Measurements from ENCODE around the gene GM2A.
A peak's percentile ranks its signal among the peaks of the same experiment; 100 is the strongest.

The GM2A gene

DNA sequence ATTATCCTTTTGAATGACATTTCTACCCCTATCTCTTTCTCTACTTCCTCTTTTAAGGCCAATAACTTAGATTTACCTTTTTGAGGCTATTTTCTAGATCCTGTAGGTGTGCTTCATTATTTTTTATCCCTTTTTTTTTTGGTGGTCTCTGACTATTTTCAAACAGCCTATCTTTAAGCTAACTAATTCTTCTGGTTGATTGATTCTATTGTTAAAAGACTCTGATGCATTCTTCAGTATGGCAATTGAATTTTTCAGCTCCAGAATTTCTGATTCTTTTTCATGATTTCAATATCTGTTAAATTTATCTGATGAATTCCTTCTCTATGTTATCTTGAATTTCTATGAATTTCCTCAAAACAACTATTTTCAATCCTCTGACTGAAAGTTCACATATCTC is 57.9 kb downstream of the GM2A start:
- no peak overlapping the region for H3K27ac ChIP-seq
- TF ChIP-seq, protein P1, sequence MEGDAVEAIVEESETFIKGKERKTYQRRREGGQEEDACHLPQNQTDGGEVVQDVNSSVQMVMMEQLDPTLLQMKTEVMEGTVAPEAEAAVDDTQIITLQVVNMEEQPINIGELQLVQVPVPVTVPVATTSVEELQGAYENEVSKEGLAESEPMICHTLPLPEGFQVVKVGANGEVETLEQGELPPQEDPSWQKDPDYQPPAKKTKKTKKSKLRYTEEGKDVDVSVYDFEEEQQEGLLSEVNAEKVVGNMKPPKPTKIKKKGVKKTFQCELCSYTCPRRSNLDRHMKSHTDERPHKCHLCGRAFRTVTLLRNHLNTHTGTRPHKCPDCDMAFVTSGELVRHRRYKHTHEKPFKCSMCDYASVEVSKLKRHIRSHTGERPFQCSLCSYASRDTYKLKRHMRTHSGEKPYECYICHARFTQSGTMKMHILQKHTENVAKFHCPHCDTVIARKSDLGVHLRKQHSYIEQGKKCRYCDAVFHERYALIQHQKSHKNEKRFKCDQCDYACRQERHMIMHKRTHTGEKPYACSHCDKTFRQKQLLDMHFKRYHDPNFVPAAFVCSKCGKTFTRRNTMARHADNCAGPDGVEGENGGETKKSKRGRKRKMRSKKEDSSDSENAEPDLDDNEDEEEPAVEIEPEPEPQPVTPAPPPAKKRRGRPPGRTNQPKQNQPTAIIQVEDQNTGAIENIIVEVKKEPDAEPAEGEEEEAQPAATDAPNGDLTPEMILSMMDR (conservative IDR thresholded peaks at IDR 0.05): no peak

DNA sequence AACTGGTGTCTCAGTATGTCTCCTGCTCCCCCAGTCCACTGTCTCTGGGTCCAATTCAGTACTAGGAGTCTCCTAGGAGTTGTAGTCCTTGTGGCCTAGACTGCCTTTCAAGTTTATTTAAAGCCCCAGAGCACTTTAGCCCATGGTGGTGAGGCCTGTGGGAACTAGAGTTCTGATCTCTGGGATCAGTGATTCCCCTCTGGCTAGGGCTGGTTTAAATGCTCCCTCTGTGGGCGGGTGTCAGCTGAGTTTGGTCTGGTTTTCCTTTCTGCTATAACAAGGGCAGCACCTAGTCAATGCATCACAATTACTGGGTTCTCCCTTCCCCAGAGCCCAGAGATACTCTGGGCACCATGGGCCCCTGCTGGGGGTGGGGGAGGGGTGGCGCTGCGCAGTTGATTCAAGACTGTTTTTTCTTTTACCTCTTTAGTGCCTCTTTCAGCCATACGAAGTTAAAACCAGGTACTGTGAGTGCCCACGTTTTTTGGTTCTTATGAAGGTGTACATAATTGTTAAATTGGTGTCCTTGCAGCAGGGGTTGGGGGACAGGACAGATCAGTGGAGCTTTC is 59.9 kb downstream of the GM2A start:
- H3K27ac ChIP-seq: no peak overlapping the region
- TF ChIP-seq, protein P1 (conservative IDR thresholded peaks at IDR 0.05): no peak

DNA sequence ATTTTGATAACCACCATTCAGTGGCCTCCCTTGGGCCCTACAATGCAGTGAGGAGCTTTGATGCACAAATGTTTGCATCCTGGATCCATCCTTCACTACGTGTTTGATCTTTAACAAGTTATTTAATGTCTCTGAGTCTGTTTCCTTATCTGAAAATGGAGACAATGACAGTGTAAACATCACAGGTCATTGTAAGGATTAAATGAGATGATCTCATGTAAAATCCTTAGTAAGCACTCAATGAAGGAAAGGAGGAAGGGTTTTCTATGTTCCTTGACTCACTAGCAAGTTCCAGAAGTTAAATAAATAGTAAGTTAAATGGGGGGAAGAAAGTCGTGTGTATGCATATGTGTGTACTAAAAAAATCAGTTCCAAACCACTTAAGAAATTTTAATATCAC is 60.4 kb downstream of the GM2A start:
- H3K27ac ChIP-seq: no peak overlapping the region
- TF ChIP-seq, protein P1 (conservative IDR thresholded peaks at IDR 0.05): no peak

DNA sequence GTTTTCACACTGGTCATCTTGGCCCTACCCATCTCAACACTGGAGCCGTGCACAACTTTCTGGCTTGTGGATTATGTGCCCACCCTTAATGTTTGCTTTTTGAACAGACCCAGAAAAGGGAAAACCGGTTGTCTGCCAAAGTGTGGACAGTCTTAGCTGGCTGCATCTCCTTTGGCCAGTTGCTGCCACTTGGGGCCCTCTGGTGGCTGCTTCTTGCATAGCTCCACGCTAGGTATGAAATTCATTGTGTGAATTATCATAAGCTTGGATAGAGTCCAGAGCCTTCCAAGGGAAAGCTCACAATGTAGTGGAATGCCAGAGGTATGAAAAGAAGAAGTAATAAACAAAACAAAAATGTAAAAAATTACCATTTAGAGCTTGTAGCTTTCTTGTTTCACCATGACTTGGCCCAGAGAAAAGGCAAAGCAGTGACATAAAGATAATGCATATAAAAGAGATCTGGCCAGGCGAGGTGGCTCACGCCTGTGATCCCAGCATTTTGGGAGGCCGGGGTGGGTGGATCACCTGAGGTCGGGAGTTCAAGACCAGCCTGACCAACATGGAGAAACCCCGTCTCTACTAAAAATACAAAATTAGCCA is 63.1 kb downstream of the GM2A start:
- H3K27ac ChIP-seq: no peak overlapping the region; the same call in 1 of the 2 replicates
- TF ChIP-seq, protein P1 (conservative IDR thresholded peaks at IDR 0.05): peak; percentile 98

DNA sequence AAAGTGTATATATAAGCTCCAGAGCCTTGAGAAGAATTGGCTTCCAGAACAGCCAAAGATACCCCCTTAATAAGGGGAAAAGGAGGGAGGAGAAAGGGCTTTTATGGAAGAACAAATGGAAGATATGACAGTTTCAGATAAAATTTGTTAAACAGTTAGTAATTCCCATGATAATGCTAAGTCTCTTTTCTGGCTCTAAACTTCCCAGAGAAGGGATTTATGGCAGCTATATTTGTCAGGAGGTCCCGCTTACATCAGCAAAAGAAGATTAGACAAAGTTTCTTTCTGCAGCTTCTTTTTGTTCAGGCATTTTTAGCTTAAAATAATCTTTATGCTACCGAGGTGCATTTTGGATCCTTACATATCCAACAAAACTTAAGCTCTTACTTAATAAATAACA is 64.9 kb downstream of the GM2A start:
- TF ChIP-seq, protein P1 (conservative IDR thresholded peaks at IDR 0.05): no peak
- no peak overlapping the region for H3K27ac ChIP-seq

DNA sequence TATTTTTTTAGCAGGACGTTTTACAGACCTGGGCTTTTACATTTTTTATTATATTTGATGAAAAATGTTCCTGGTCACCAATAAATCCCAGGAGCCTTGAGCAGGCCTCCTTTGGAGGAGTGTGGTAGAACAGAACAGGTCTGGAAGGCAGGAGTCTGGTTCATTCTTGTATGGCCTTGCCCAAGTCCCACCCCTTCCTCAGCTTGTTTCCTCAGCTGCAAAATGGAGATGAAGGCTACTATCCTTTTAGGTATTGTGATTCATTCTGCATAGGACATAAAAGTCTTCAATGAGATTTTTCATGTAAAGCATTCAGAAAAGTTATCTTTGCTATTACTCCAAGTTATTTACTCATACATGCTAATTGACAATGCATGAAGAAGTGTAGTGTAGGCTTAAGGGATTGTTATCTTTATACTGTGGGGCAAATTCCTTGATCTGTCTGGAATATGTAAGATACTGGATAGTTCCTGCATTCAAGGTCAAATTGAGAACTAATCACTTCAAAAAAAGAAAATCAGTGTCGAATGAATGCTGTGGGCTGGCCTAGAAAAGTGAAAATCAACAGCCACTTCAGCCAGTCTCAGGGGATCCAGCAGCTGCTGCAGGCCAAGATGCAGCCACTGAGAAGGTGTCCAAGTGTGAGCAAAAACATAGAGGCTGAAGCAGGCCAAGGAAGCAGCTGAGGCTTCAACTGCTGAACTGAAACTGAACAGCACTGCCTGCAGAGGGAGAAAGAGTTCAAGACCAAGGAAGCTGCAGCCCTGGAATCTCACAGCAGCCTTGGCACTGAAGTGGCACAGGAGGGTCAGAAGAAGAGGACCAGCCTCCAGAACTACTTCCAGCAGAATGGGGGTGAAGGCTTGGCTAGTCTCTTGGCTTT is 66.1 kb downstream of the GM2A start:
- TF ChIP-seq, protein P1 (conservative IDR thresholded peaks at IDR 0.05): peak; percentile 72

More for the DNA sequence above, 66.1 kb downstream of the GM2A start:
- peak overlapping the region; percentile 30 for H3K27ac ChIP-seq
